ENCODE measurements around the gene CPO.
A peak's percentile ranks its signal among the peaks of the same experiment; 100 is the strongest.

Gene CPO

GRCh38 chr2:206986943-206987342 is 47.6 kb downstream of the CPO start:
- Histone ChIP-seq H3K27ac (ENCODE audit: low read depth, low read length) (no peak overlapping the region), H3K4me3 (ENCODE audit: low read depth, low read length) (no peak overlapping the region), H3K27me3 (ENCODE audit: insufficient read depth, low read length) (no peaks in the 10 kb centered on the region), H3K4me1 (ENCODE audit: control insufficient read depth, insufficient read depth, low read length, unreplicated experiment) (peaks cover 21% of the 10 kb centered on the region), H3K79me2 (ENCODE audit: control insufficient read depth, insufficient read depth, low read length, unreplicated experiment) (no peaks in the 10 kb centered on the region), H3K36me3 (ENCODE audit: insufficient read depth, low read length) (no peaks in the 10 kb centered on the region), H2AFZ (ENCODE audit: low read length, unreplicated experiment) (no peak overlapping the region)

GRCh38 chr2:206987810-206988209 is 48.5 kb downstream of the CPO start:
- H3K27ac ChIP-seq (ENCODE audit: low read depth, low read length), result no peak overlapping the region
- H3K4me1 ChIP-seq (ENCODE audit: control insufficient read depth, insufficient read depth, low read length, unreplicated experiment), result peaks cover 17% of the 10 kb centered on the region
- no peak overlapping the region for H2AFZ ChIP-seq (ENCODE audit: low read length, unreplicated experiment)
- H3K4me3 ChIP-seq (ENCODE audit: low read depth, low read length), result no peak overlapping the region
- no peaks in the 10 kb centered on the region for H3K79me2 ChIP-seq (ENCODE audit: control insufficient read depth, insufficient read depth, low read length, unreplicated experiment)
- H3K27me3 ChIP-seq (ENCODE audit: insufficient read depth, low read length), result no peaks in the 10 kb centered on the region
- no peaks in the 10 kb centered on the region for H3K36me3 ChIP-seq (ENCODE audit: insufficient read depth, low read length)

- Histone ChIP-seq H3K27ac (ENCODE audit: low read depth, low read length) (no peak overlapping the region), H3K79me2 (ENCODE audit: control insufficient read depth, insufficient read depth, low read length, unreplicated experiment) (no peaks in the 10 kb centered on the region), H3K4me3 (ENCODE audit: low read depth, low read length) (no peak overlapping the region), H3K4me1 (ENCODE audit: control insufficient read depth, insufficient read depth, low read length, unreplicated experiment) (peaks cover 7% of the 10 kb centered on the region), H3K36me3 (ENCODE audit: insufficient read depth, low read length) (no peaks in the 10 kb centered on the region), H2AFZ (ENCODE audit: low read length, unreplicated experiment) (no peak overlapping the region), H3K27me3 (ENCODE audit: insufficient read depth, low read length) (no peaks in the 10 kb centered on the region)
Observed at GRCh38 chr2:206988884-206989283, 49.6 kb downstream of the CPO start.

GRCh38 chr2:206989311-206989710 is 50.0 kb downstream of the CPO start:
- H3K79me2 ChIP-seq (ENCODE audit: control insufficient read depth, insufficient read depth, low read length, unreplicated experiment), result no peaks in the 10 kb centered on the region
- no peaks in the 10 kb centered on the region for H3K27me3 ChIP-seq (ENCODE audit: insufficient read depth, low read length)
- no peak overlapping the region for H2AFZ ChIP-seq (ENCODE audit: low read length, unreplicated experiment)
- H3K27ac ChIP-seq (ENCODE audit: low read depth, low read length), result no peak overlapping the region
- H3K36me3 ChIP-seq (ENCODE audit: insufficient read depth, low read length), result no peaks in the 10 kb centered on the region
- no peak overlapping the region for H3K4me3 ChIP-seq (ENCODE audit: low read depth, low read length)
- peaks cover 3% of the 10 kb centered on the region for H3K4me1 ChIP-seq (ENCODE audit: control insufficient read depth, insufficient read depth, low read length, unreplicated experiment)

- Histone ChIP-seq H2AFZ (ENCODE audit: low read length, unreplicated experiment) (no peak overlapping the region), H3K27me3 (ENCODE audit: insufficient read depth, low read length) (no peaks in the 10 kb centered on the region), H3K4me1 (ENCODE audit: control insufficient read depth, insufficient read depth, low read length, unreplicated experiment) (no peaks in the 10 kb centered on the region), H3K4me3 (ENCODE audit: low read depth, low read length) (no peak overlapping the region), H3K27ac (ENCODE audit: low read depth, low read length) (no peak overlapping the region), H3K36me3 (ENCODE audit: insufficient read depth, low read length) (no peaks in the 10 kb centered on the region), H3K79me2 (ENCODE audit: control insufficient read depth, insufficient read depth, low read length, unreplicated experiment) (no peaks in the 10 kb centered on the region)
Observed at GRCh38 chr2:206990360-206990759, 51.0 kb downstream of the CPO start.

GRCh38 chr2:206991070-206991469 is 51.8 kb downstream of the CPO start:
- Histone ChIP-seq H2AFZ (ENCODE audit: low read length, unreplicated experiment) (no peak overlapping the region), H3K27ac (ENCODE audit: low read depth, low read length) (no peak overlapping the region), H3K36me3 (ENCODE audit: insufficient read depth, low read length) (no peaks in the 10 kb centered on the region), H3K27me3 (ENCODE audit: insufficient read depth, low read length) (no peaks in the 10 kb centered on the region), H3K4me3 (ENCODE audit: low read depth, low read length) (no peak overlapping the region), H3K79me2 (ENCODE audit: control insufficient read depth, insufficient read depth, low read length, unreplicated experiment) (no peaks in the 10 kb centered on the region), H3K4me1 (ENCODE audit: control insufficient read depth, insufficient read depth, low read length, unreplicated experiment) (no peaks in the 10 kb centered on the region)

GRCh38 chr2:206993396-206993911 is 54.1 kb downstream of the CPO start:
- no peak overlapping the region for H2AFZ ChIP-seq (ENCODE audit: low read length, unreplicated experiment)
- no peaks in the 10 kb centered on the region for H3K27me3 ChIP-seq (ENCODE audit: insufficient read depth, low read length)
- H3K79me2 ChIP-seq (ENCODE audit: control insufficient read depth, insufficient read depth, low read length, unreplicated experiment), result no peaks in the 10 kb centered on the region
- H3K36me3 ChIP-seq (ENCODE audit: insufficient read depth, low read length), result no peaks in the 10 kb centered on the region
- H3K4me1 ChIP-seq (ENCODE audit: control insufficient read depth, insufficient read depth, low read length, unreplicated experiment), result no peaks in the 10 kb centered on the region
- H3K27ac ChIP-seq (ENCODE audit: low read depth, low read length), result no peak overlapping the region
- no peak overlapping the region for H3K4me3 ChIP-seq (ENCODE audit: low read depth, low read length)

- Histone ChIP-seq H3K27ac (ENCODE audit: low read depth, low read length) (no peak overlapping the region), H3K36me3 (ENCODE audit: insufficient read depth, low read length) (no peaks in the 10 kb centered on the region), H2AFZ (ENCODE audit: low read length, unreplicated experiment) (no peak overlapping the region)
Observed at GRCh38 chr2:206993964-206994363, 54.6 kb downstream of the CPO start.

GRCh38 chr2:206996556-206997065 is 57.3 kb downstream of the CPO start:
- Histone ChIP-seq H3K4me3 (ENCODE audit: low read depth, low read length) (no peak overlapping the region), H3K27ac (ENCODE audit: low read depth, low read length) (no peak overlapping the region), H2AFZ (ENCODE audit: low read length, unreplicated experiment) (no peak overlapping the region), H3K36me3 (ENCODE audit: insufficient read depth, low read length) (no peaks in the 10 kb centered on the region), H3K27me3 (ENCODE audit: insufficient read depth, low read length) (no peaks in the 10 kb centered on the region), H3K4me1 (ENCODE audit: control insufficient read depth, insufficient read depth, low read length, unreplicated experiment) (no peaks in the 10 kb centered on the region), H3K79me2 (ENCODE audit: control insufficient read depth, insufficient read depth, low read length, unreplicated experiment) (no peaks in the 10 kb centered on the region)

More at GRCh38 chr2:206993964-206994363, 54.6 kb downstream of the CPO start:
- Histone ChIP-seq H3K4me3 (ENCODE audit: low read depth, low read length) (no peak overlapping the region), H3K79me2 (ENCODE audit: control insufficient read depth, insufficient read depth, low read length, unreplicated experiment) (no peaks in the 10 kb centered on the region), H3K27me3 (ENCODE audit: insufficient read depth, low read length) (no peaks in the 10 kb centered on the region), H3K4me1 (ENCODE audit: control insufficient read depth, insufficient read depth, low read length, unreplicated experiment) (no peaks in the 10 kb centered on the region)

- Histone ChIP-seq H3K27ac (ENCODE audit: low read depth, low read length) (no peak overlapping the region), H3K36me3 (ENCODE audit: insufficient read depth, low read length) (no peaks in the 10 kb centered on the region), H2AFZ (ENCODE audit: low read length, unreplicated experiment) (peak overlapping the region; percentile 14)
Observed at GRCh38 chr2:207008105-207008990, 69.0 kb downstream of the CPO start.

GRCh38 chr2:207012461-207012860 is 73.1 kb downstream of the CPO start:
- Histone ChIP-seq H3K4me3 (ENCODE audit: low read depth, low read length) (no peak overlapping the region; the same call in 1 of the 2 replicates), H3K4me1 (ENCODE audit: control insufficient read depth, insufficient read depth, low read length, unreplicated experiment) (peaks cover 34% of the 10 kb centered on the region), H3K79me2 (ENCODE audit: control insufficient read depth, insufficient read depth, low read length, unreplicated experiment) (no peaks in the 10 kb centered on the region), H3K27ac (ENCODE audit: low read depth, low read length) (0 out of 2 replicates have a peak overlapping the region, but pooled peaks have one; percentile 19), H2AFZ (ENCODE audit: low read length, unreplicated experiment) (peak overlapping the region; percentile 34), H3K36me3 (ENCODE audit: insufficient read depth, low read length) (no peaks in the 10 kb centered on the region), H3K27me3 (ENCODE audit: insufficient read depth, low read length) (no peaks in the 10 kb centered on the region)

More at GRCh38 chr2:207008105-207008990, 69.0 kb downstream of the CPO start:
- Histone ChIP-seq H3K4me1 (ENCODE audit: control insufficient read depth, insufficient read depth, low read length, unreplicated experiment) (peaks cover 29% of the 10 kb centered on the region), H3K27me3 (ENCODE audit: insufficient read depth, low read length) (no peaks in the 10 kb centered on the region), H3K4me3 (ENCODE audit: low read depth, low read length) (no peak overlapping the region), H3K79me2 (ENCODE audit: control insufficient read depth, insufficient read depth, low read length, unreplicated experiment) (no peaks in the 10 kb centered on the region)
